ENCODE data around the gene SATB2. TPM values are rescaled to one million over a fixed set of nuclear protein-coding genes. Genes with fewer than 3 reads are reported as not detected.

The SATB2 gene
- polyA plus RNA-seq, 1 of the 3 experiments (the other 2 are of a cell fraction): 0.13 TPM

DNA sequence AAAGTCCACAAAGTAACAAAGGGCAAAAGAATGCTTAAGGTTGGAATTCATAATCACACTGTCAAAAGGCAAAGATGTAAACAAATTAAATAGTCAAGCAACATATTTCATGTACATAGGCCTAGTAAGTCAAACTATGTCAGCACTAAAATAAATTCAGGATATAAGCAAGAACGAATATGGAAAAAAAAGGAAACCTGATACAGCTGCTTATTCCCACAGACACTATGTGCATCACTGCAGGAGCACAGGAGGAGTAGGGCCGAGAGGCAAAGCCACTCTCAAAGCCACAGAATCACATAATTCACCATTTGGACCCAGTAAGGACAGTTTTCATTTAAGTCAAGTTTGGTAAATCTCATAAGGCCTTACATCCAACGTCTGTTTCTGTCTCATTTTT is 116.6 kb downstream of the SATB2 start:
- 6% methylated on average over 3 of the region's 3 CpGs for WGBS (ENCODE audit: low lambda C conversion rate)
- no peaks in the 10 kb centered on the region for H3K9me2 ChIP-seq
- TF ChIP-seq, protein P1, sequence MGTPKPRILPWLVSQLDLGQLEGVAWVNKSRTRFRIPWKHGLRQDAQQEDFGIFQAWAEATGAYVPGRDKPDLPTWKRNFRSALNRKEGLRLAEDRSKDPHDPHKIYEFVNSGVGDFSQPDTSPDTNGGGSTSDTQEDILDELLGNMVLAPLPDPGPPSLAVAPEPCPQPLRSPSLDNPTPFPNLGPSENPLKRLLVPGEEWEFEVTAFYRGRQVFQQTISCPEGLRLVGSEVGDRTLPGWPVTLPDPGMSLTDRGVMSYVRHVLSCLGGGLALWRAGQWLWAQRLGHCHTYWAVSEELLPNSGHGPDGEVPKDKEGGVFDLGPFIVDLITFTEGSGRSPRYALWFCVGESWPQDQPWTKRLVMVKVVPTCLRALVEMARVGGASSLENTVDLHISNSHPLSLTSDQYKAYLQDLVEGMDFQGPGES (IDR thresholded peaks at IDR 0.05; ENCODE audit: low read depth, low read length): no peak
- TF ChIP-seq MXI1 (IDR thresholded peaks at IDR 0.05; ENCODE audit: low read depth, low read length): no peak
- H3K27ac ChIP-seq (ENCODE audit: low read depth in 2 of 2, low read length in 1 of 2): no peak overlapping the region
- H3K9ac ChIP-seq: no peak overlapping the region
- H3K4me3 ChIP-seq (ENCODE audit: low read depth in 2 of 2, low read length in 1 of 2): no peak overlapping the region
- POLR2A ChIA-PET: no interaction called here
- H3K4me2 ChIP-seq: no peak overlapping the region
- no peaks in the 10 kb centered on the region for H3K27me3 ChIP-seq (ENCODE audit: insufficient read depth)
- H3K4me1 ChIP-seq (ENCODE audit: control insufficient read depth in 1 of 2, insufficient read depth in 2 of 2, low read depth in 1 of 2, low read length in 1 of 2): no peaks in the 10 kb centered on the region
- H4K20me1 ChIP-seq (ENCODE audit: insufficient read depth): no peaks in the 10 kb centered on the region
- no peaks in the 10 kb centered on the region for H3K9me3 ChIP-seq
- H3K36me3 ChIP-seq (replicated peaks in 1 of 2; ENCODE audit: control insufficient read depth in 1 of 2, insufficient read depth in 2 of 2, low read length in 1 of 2): no peaks in the 10 kb centered on the region
- H3K79me2 ChIP-seq (ENCODE audit: insufficient read depth): no peaks in the 10 kb centered on the region
- H2AFZ ChIP-seq (ENCODE audit: low read depth): no peak overlapping the region
- no peak for DNase-seq
- CTCF ChIA-PET: no interaction called here
- no peaks in the 10 kb centered on the region for H3F3A ChIP-seq (replicated peaks; ENCODE audit: insufficient read depth)

DNA sequence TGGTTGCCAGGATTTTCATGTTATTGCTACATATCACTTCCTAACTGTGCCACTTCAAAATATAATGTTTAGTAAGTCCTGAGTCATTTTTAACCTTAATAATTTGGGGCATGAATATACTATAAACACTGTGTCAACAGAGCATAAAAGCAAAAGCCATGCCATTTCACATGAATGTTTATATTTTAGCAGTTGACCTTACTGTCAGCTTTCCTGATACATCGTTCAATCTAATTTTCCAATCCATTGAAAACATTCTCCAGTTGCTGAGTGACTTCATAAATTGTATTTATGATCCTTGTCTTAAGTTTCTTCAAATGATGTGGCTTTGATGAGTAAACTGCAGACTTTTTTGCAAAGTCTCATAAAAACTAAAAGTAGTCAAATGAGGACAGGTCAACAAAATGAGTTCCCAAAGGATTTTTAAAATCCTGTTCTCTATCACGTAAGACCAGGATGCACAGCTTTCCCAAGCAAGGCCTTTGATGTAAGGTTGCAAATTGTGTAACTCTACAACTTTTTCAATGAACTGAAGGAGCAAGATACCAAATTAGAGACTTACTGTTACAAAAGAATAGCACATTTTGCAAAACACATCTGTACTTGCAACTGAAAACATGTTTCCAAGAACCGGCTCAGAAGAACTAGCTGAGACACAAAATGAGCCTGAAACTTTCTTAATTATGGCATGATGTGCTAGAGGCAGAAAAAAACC is 117.7 kb downstream of the SATB2 start:
- Histone ChIP-seq H3K4me2 (no peak overlapping the region), H3K9me3 (no peaks in the 10 kb centered on the region), H3K36me3 (replicated peaks in 1 of 2; ENCODE audit: control insufficient read depth in 1 of 2, insufficient read depth in 2 of 2, low read length in 1 of 2) (no peaks in the 10 kb centered on the region), H3F3A (replicated peaks; ENCODE audit: insufficient read depth) (no peaks in the 10 kb centered on the region), H3K4me1 (ENCODE audit: control insufficient read depth in 1 of 2, insufficient read depth in 2 of 2, low read depth in 1 of 2, low read length in 1 of 2) (no peaks in the 10 kb centered on the region), H3K9me2 (no peaks in the 10 kb centered on the region), H3K27me3 (ENCODE audit: insufficient read depth) (no peaks in the 10 kb centered on the region), H3K4me3 (ENCODE audit: low read depth in 2 of 2, low read length in 1 of 2) (no peak overlapping the region), H3K27ac (ENCODE audit: low read depth in 2 of 2, low read length in 1 of 2) (no peak overlapping the region), H2AFZ (ENCODE audit: low read depth) (no peak overlapping the region), H3K79me2 (ENCODE audit: insufficient read depth) (no peaks in the 10 kb centered on the region), H3K9ac (no peak overlapping the region), H4K20me1 (ENCODE audit: insufficient read depth) (no peaks in the 10 kb centered on the region)
- CTCF ChIA-PET: no interaction called here
- TF ChIP-seq RFX5 (IDR thresholded peaks at IDR 0.05; ENCODE audit: low read length) (no peak), GATA2 (CRISPR knock-in tag; IDR thresholded peaks at IDR 0.05) (no peak)
- TF ChIP-seq, protein P2, sequence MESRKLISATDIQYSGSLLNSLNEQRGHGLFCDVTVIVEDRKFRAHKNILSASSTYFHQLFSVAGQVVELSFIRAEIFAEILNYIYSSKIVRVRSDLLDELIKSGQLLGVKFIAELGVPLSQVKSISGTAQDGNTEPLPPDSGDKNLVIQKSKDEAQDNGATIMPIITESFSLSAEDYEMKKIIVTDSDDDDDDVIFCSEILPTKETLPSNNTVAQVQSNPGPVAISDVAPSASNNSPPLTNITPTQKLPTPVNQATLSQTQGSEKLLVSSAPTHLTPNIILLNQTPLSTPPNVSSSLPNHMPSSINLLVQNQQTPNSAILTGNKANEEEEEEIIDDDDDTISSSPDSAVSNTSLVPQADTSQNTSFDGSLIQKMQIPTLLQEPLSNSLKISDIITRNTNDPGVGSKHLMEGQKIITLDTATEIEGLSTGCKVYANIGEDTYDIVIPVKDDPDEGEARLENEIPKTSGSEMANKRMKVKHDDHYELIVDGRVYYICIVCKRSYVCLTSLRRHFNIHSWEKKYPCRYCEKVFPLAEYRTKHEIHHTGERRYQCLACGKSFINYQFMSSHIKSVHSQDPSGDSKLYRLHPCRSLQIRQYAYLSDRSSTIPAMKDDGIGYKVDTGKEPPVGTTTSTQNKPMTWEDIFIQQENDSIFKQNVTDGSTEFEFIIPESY (IDR thresholded peaks at IDR 0.05; ENCODE audit: borderline replicate concordance, low read depth): no peak
- no peak for DNase-seq
- POLR2A ChIA-PET: no interaction called here
- WGBS (ENCODE audit: low lambda C conversion rate): 8% methylated on average over 3 of the region's 3 CpGs

DNA sequence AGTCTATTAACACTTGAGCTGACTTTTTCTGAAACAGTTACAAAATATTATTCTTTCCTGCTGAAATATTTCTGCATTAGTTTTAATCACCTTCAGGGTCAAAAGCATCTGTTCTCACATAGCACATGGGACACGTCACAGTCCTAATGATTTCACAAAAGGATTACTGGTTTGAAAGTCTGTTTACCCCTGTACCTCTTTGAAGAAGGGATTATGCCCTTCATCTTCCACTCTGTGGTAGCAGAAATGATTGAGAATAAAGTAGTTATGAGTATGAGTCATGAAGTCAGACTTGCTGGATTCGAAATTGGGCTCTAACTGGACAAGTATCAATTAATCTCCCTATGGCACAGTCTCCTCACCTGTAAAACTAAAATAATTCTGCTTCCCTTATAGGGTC is 121.2 kb downstream of the SATB2 start:
- TF ChIP-seq, protein P2 (IDR thresholded peaks at IDR 0.05; ENCODE audit: borderline replicate concordance, low read depth): no peak

More for the DNA sequence above, 121.2 kb downstream of the SATB2 start:
- Histone ChIP-seq H3K4me3 (ENCODE audit: low read depth in 2 of 2, low read length in 1 of 2) (no peak overlapping the region), H3K4me2 (no peak overlapping the region), H3K9me3 (no peaks in the 10 kb centered on the region), H3K9me2 (no peaks in the 10 kb centered on the region), H3K27me3 (ENCODE audit: insufficient read depth) (no peaks in the 10 kb centered on the region), H4K20me1 (ENCODE audit: insufficient read depth) (no peaks in the 10 kb centered on the region), H3F3A (replicated peaks; ENCODE audit: insufficient read depth) (no peaks in the 10 kb centered on the region), H2AFZ (ENCODE audit: low read depth) (no peak overlapping the region), H3K36me3 (replicated peaks in 1 of 2; ENCODE audit: control insufficient read depth in 1 of 2, insufficient read depth in 2 of 2, low read length in 1 of 2) (no peaks in the 10 kb centered on the region), H3K79me2 (ENCODE audit: insufficient read depth) (no peaks in the 10 kb centered on the region), H3K9ac (no peak overlapping the region), H3K27ac (ENCODE audit: low read depth in 2 of 2, low read length in 1 of 2) (no peak overlapping the region), H3K4me1 (ENCODE audit: control insufficient read depth in 1 of 2, insufficient read depth in 2 of 2, low read depth in 1 of 2, low read length in 1 of 2) (no peaks in the 10 kb centered on the region)
- ChIA-PET CTCF (interaction anchor here (1.3 kb wide), 1 partner anchor 9 kb away, joined by 3 read pairs; no protein-coding TSS in a partner anchor), POLR2A (no interaction called here)
- no peak for DNase-seq
- 8% methylated on average over 2 of the region's 2 CpGs for WGBS (ENCODE audit: low lambda C conversion rate)
